SJCRH30 (cell line): ENCODE results near the gene SULT4A1. TPM values are rescaled to one million over a fixed set of nuclear protein-coding genes. Genes with fewer than 3 reads are reported as not detected.

Experiments used
- DNase-seq, 2 experiments: peaks; one replicate each; pipeline ENCODE4 v3.0.0-alpha.2; 2015 to 2020
- H3K27ac ChIP-seq: fragments of 250-450 bp; sonication (Bioruptor Pico); 2 replicates; pipeline ENCODE4 v1.5.1; 2020; ENCODE audit warnings: mild to moderate bottlenecking, moderate library complexity
- H3K27me3 ChIP-seq: fragments of 250-450 bp; sonication (Bioruptor Pico); 2 replicates; pipeline ENCODE4 v1.5.1; 2020; ENCODE audit warnings: mild to moderate bottlenecking, moderate library complexity
- H3K36me3 ChIP-seq: fragments of 250-450 bp; sonication (Bioruptor Pico); 2 replicates; pipeline ENCODE4 v1.5.1; 2020; ENCODE audit warnings: mild to moderate bottlenecking, moderate library complexity
- H3K4me1 ChIP-seq: fragments of 250-450 bp; sonication (Bioruptor Pico); 2 replicates; pipeline ENCODE4 v1.5.1; 2020; ENCODE audit warnings: mild to moderate bottlenecking, moderate library complexity
- H3K4me3 ChIP-seq: fragments of 250-450 bp; sonication (Bioruptor Pico); 2 replicates; pipeline ENCODE4 v1.5.1; 2020; ENCODE audit warnings: mild to moderate bottlenecking, moderate library complexity
- H3K9me3 ChIP-seq: fragments of 250-450 bp; sonication (Bioruptor Pico); replicated peaks from 2 replicates; pipeline ENCODE4 v1.5.1; 2020; ENCODE audit warnings: mild to moderate bottlenecking, moderate library complexity
- total RNA-seq: library from RNA; depleted of rRNA; stranded (reverse); fragments of >200 nt; shearing (Covaris generic); gene quantifications from 2 replicates; pipeline ENCODE4 v1.2.3, GENCODE V29; 2014

The SULT4A1 gene
- total RNA-seq, 1 experiment from 2014 or later: not detected

GRCh38 chr22:43835736-43836135 lies 26.6 kb downstream of the SULT4A1 start:
- no peak for DNase-seq
- H3K4me1 ChIP-seq: no peaks in the 10 kb centered on the region
- H3K9me3 ChIP-seq: no peaks in the 10 kb centered on the region
- no peak overlapping the region for H3K4me3 ChIP-seq
- H3K36me3 ChIP-seq: no peaks in the 10 kb centered on the region
- 0 out of 2 replicates have a peak, but pooled peaks cover 3% of the 10 kb centered on the region for H3K27me3 ChIP-seq
- H3K27ac ChIP-seq: no peak overlapping the region

- DNase-seq: no peak
- no peak overlapping the region for H3K4me3 ChIP-seq
- H3K4me1 ChIP-seq: no peaks in the 10 kb centered on the region
- H3K27me3 ChIP-seq: 0 out of 2 replicates have a peak, but pooled peaks cover 3% of the 10 kb centered on the region
- H3K9me3 ChIP-seq: no peaks in the 10 kb centered on the region
- no peaks in the 10 kb centered on the region for H3K36me3 ChIP-seq
- no peak overlapping the region for H3K27ac ChIP-seq
These were observed 27.1 kb downstream of the SULT4A1 start for GRCh38 chr22:43835166-43835565.

GRCh38 chr22:43833286-43834240 lies 28.8 kb downstream of the SULT4A1 start:
- no peaks in the 10 kb centered on the region for H3K4me1 ChIP-seq

GRCh38 chr22:43832393-43833265 lies 29.7 kb downstream of the SULT4A1 start:
- H3K36me3 ChIP-seq: no peaks in the 10 kb centered on the region
- DNase-seq: no peak
- peaks cover 3% of the 10 kb centered on the region for H3K27me3 ChIP-seq
- no peak overlapping the region for H3K27ac ChIP-seq
- no peak overlapping the region for H3K4me3 ChIP-seq
- H3K9me3 ChIP-seq: no peaks in the 10 kb centered on the region
- H3K4me1 ChIP-seq: no peaks in the 10 kb centered on the region

More at GRCh38 chr22:43833286-43834240, 28.8 kb downstream of the SULT4A1 start:
- Histone ChIP-seq H3K4me3 (no peak overlapping the region), H3K36me3 (no peaks in the 10 kb centered on the region), H3K27ac (no peak overlapping the region), H3K27me3 (peaks cover 3% of the 10 kb centered on the region; the same call in 1 of the 2 replicates), H3K9me3 (no peaks in the 10 kb centered on the region)
- no peak for DNase-seq

- H3K4me3 ChIP-seq: no peak overlapping the region
- H3K27me3 ChIP-seq: peaks cover 3% of the 10 kb centered on the region
- DNase-seq: no peak
- H3K9me3 ChIP-seq: no peaks in the 10 kb centered on the region
- H3K27ac ChIP-seq: no peak overlapping the region
- no peaks in the 10 kb centered on the region for H3K36me3 ChIP-seq
- no peaks in the 10 kb centered on the region for H3K4me1 ChIP-seq
These were observed 30.5 kb downstream of the SULT4A1 start for GRCh38 chr22:43831561-43832392.

GRCh38 chr22:43830931-43831560 lies 31.3 kb downstream of the SULT4A1 start:
- H3K27ac ChIP-seq: no peak overlapping the region
- H3K27me3 ChIP-seq: peaks cover 3% of the 10 kb centered on the region
- no peaks in the 10 kb centered on the region for H3K4me1 ChIP-seq
- DNase-seq: no peak
- H3K4me3 ChIP-seq: no peak overlapping the region
- H3K9me3 ChIP-seq: no peaks in the 10 kb centered on the region
- H3K36me3 ChIP-seq: no peaks in the 10 kb centered on the region

GRCh38 chr22:43829904-43830851 lies 32.1 kb downstream of the SULT4A1 start:
- no peaks in the 10 kb centered on the region for H3K36me3 ChIP-seq

GRCh38 chr22:43828998-43829782 lies 33.1 kb downstream of the SULT4A1 start:
- no peak overlapping the region for H3K27ac ChIP-seq
- DNase-seq: peak; percentile 34 to 38

More at GRCh38 chr22:43829904-43830851, 32.1 kb downstream of the SULT4A1 start:
- no peaks in the 10 kb centered on the region for H3K9me3 ChIP-seq
- H3K27me3 ChIP-seq: peaks cover 7% of the 10 kb centered on the region
- no peak for DNase-seq
- no peak overlapping the region for H3K27ac ChIP-seq
- H3K4me1 ChIP-seq: no peaks in the 10 kb centered on the region
- H3K4me3 ChIP-seq: no peak overlapping the region

GRCh38 chr22:43828725-43828997 lies 33.7 kb downstream of the SULT4A1 start:
- no peak overlapping the region for H3K4me3 ChIP-seq
- no peaks in the 10 kb centered on the region for H3K4me1 ChIP-seq
- no peaks in the 10 kb centered on the region for H3K9me3 ChIP-seq
- no peak overlapping the region for H3K27ac ChIP-seq
- peaks cover 8% of the 10 kb centered on the region for H3K27me3 ChIP-seq
- no peaks in the 10 kb centered on the region for H3K36me3 ChIP-seq
- no peak for DNase-seq

More at GRCh38 chr22:43828998-43829782, 33.1 kb downstream of the SULT4A1 start:
- H3K27me3 ChIP-seq: peaks cover 7% of the 10 kb centered on the region
- no peak overlapping the region for H3K4me3 ChIP-seq
- no peaks in the 10 kb centered on the region for H3K4me1 ChIP-seq
- no peaks in the 10 kb centered on the region for H3K36me3 ChIP-seq
- no peaks in the 10 kb centered on the region for H3K9me3 ChIP-seq

- H3K9me3 ChIP-seq: no peaks in the 10 kb centered on the region
- DNase-seq: no peak
- no peak overlapping the region for H3K4me3 ChIP-seq
- peaks cover 14% of the 10 kb centered on the region for H3K27me3 ChIP-seq
- H3K27ac ChIP-seq: no peak overlapping the region
- H3K36me3 ChIP-seq: no peaks in the 10 kb centered on the region
- no peaks in the 10 kb centered on the region for H3K4me1 ChIP-seq
These were observed 34.2 kb downstream of the SULT4A1 start for GRCh38 chr22:43827926-43828724.

- no peak for DNase-seq
- Histone ChIP-seq H3K4me1 (no peaks in the 10 kb centered on the region), H3K36me3 (no peaks in the 10 kb centered on the region), H3K27ac (no peak overlapping the region), H3K4me3 (no peak overlapping the region), H3K27me3 (peaks cover 16% of the 10 kb centered on the region), H3K9me3 (no peaks in the 10 kb centered on the region)
These were observed 35.1 kb downstream of the SULT4A1 start for GRCh38 chr22:43827003-43827735.
